NCI-H345 treated with DMSO at 0.1 percent for 48 hours (cell line): ENCODE data around the gene NLRP12.
"Not testable (repeated sequence)": the region's sequence is repeated elsewhere in the genome, so short reads cannot be mapped to it uniquely, and the experiment has no call there.

ENCODE experiments used
- DNase-seq: peaks from one replicate; lab custom pipeline; 2025; ENCODE audit not compliant: unreplicated experiment; lab: John Stamatoyannopoulos, UW

NLRP12 gene

DNA sequence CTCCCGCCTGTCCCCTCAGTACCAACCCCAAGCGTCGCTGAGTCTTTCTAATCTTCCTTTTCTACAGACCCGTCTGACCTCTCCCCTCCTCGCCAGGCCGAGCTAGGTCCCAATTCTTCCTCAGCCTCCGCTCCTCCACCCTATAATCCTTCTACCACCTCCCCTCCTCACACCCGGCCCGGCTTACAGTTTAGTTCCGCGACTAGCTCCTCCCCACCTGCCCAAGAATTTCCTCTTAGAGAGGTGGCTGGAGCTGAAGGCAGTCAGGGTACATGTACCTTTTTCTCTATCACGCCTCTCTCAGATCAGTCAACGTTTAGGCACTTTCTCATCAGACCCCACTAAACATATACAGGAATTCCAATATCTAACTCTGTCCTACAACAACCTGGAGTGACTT, 8.7 kb upstream of the NLRP12 start:
- not testable (repeated sequence) for DNase-seq

- DNase-seq, result no peak
Observed at GRCh38 chr19:53828531-53828930, 4.4 kb upstream of the NLRP12 start.

- DNase-seq, result no peak
Observed at GRCh38 chr19:53826876-53827275, 2.8 kb upstream of the NLRP12 start.

GRCh38 chr19:53823380-53824120, 564 bp downstream of the NLRP12 start:
- DNase-seq, result no peak

- no peak for DNase-seq
Observed at GRCh38 chr19:53819861-53820260, 4.3 kb downstream of the NLRP12 start.

DNA sequence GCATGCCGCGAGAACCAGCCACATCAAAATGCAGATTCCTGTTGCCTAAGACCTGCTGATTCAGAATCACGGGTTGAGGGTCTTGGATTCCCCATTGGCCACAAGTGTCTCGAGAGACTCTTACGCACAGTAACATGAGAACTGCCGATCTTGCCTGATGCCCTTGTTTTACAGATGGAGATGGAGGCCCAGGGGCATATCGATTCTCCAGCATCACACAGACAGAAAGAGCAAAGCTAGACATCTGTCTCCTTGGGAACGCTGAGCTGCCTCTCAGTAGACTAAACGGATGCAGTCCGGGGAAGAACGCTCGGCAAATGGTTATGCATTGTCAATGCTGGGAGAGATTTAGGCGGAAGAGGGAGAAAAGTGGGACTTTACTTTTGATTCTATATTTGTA, 5.4 kb downstream of the NLRP12 start:
- DNase-seq, result no peak

- no peak for DNase-seq
Observed at GRCh38 chr19:53813996-53814395, 10.1 kb downstream of the NLRP12 start.

DNA sequence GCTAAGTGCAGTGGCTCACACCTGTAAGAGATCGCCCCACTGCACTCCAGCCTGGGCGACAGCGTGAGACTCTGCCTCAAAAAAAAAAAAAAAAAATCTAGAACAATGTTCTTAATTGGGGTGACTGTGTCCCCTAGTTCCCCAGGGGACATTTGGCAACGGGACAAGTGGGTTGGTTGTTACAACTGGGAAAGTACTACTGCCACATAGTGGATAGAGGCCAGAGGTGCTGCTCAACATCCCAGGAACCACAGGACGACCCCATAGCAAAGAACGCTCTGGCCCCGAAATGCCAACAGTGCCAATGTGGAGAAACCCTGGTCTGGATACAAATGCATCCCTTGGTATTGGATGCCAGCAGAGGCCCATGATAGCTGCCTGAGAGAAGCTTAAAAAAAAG, 11.8 kb downstream of the NLRP12 start:
- no peak for DNase-seq

GRCh38 chr19:53810891-53811290, 13.2 kb downstream of the NLRP12 start:
- DNase-seq, result no peak

GRCh38 chr19:53810187-53810546, 13.9 kb downstream of the NLRP12 start:
- no peak for DNase-seq

GRCh38 chr19:53809518-53810186, 14.5 kb downstream of the NLRP12 start:
- no peak for DNase-seq

DNA sequence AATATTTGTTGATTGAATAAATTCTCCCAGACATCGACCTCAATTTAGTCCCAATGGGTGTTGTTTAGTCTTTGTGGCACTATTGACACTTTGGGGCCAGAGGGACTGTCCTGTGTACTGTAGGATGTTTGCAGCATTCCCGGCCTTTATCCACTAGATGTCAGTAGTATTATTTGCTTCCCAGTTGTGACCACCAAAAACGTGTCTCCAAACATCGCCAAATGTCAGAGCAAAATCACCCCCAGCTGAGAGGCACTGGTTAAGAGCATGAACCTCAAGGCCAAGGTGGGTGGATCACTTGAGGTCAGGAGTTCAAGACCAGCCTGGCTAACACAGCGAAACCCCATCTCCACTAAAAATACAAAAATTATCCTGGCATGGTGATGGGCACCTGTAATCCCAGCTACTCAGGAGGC, 15.4 kb downstream of the NLRP12 start:
- no peak for DNase-seq

DNA sequence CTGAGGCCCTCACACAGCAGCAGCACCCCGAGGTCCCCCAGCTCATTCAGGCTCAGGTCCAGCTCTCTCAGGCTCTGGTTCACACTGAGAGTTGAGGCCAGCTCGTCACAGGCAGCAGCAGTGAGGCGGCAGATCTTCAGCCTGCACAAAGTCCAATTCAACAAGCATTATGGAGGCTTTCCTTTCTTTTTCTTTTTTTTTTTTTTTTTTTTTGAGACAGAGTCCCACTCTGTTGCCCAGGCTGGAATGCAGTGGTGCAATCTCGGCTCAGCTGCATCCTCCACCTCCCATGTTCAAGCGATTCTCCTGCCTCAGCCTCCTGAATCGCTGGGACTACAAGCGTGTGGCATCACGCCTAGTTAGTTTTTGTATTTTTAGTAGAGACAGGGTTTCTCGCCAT, 22.9 kb downstream of the NLRP12 start:
- no peak for DNase-seq

DNA sequence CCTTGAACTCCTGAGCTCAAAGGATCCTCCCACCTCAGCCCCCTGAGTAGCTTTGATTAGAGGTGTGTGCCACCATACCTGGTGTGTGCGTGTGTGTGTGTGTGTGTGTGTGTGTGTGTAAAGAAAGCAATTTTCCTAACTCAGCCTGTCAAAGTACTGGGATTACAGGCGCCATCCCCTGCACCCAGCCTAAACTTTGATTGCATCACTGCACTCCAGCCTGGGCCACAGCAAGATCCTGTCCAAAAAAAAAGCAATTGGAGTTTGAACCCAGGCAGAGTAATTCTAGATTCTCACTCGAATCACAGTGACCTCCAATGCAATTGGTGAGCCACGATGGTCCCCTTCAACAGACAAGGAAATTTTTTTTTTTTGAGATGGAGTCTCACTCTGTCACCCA, 29.1 kb downstream of the NLRP12 start:
- DNase-seq, result no peak

- DNase-seq, result peak; percentile 14
Observed at GRCh38 chr19:53792721-53793433, 31.2 kb downstream of the NLRP12 start.

GRCh38 chr19:53789708-53790678, 34.1 kb downstream of the NLRP12 start:
- DNase-seq, result no peak

- no peak for DNase-seq
Observed at GRCh38 chr19:53787266-53787665, 36.8 kb downstream of the NLRP12 start.

DNA sequence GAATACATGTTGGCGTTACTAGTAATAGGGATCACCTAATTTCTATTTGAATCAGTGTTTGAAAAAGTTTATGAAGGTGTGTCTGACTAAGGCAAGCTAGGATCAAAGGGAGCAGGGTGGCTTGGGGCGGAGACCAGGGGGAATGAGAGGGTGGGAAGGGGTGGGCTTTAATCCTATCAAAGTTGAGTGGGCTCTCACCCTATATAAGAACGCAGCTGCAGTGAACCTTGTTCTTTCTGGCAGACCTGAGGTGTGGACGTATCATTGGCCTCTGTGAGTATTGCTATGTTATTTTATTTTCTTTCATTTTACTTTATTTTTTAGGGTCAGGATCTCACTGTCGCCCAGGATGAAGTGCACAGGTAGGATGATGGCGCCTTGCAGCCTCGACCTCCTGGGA, 37.4 kb downstream of the NLRP12 start:
- no peak for DNase-seq

GRCh38 chr19:53785196-53785889, 38.8 kb downstream of the NLRP12 start:
- DNase-seq, result no peak

DNA sequence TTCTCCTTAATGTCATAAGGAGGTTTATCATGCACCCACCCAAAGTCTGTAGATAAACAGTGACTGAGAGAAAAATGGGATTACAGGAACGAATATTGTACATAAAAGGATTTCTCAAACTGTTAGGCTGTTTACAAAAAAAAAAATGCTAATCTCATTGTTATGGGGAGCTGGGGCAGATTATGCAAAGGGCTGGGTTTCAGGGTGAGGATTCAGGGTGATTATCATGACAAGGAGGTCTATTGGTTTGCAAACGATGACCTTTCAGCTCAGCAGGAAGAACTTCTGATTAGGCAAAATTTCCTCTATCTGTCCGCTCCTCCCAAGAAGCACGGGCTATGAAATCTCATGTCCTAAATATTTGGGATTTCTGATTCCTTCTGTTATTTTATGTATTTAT, 41.4 kb downstream of the NLRP12 start:
- DNase-seq, result no peak
